Activated effector memory CD4-positive, alpha-beta T cell treated with anti-CD3 and anti-CD28 coated beads, Interleukin-2, amount 50 U/mL, for 16 hours (primary cell): ENCODE results near the gene COQ8B.
A peak's percentile ranks its signal among the peaks of the same experiment; 100 is the strongest.

Experiments used
- DNase-seq: peaks from one replicate; pipeline ENCODE4 v3.0.0-alpha.2; 2020

The COQ8B gene

GRCh38 chr19:40717325-40717879 lies 716 bp upstream of the COQ8B start:
- DNase-seq: no peak

- peak; percentile 87 for DNase-seq
Measured at GRCh38 chr19:40716031-40716481, 630 bp downstream of the COQ8B start.

- peak; percentile 98 for DNase-seq
Measured at GRCh38 chr19:40714441-40715299, 2.0 kb downstream of the COQ8B start.

GRCh38 chr19:40713939-40714338 lies 2.7 kb downstream of the COQ8B start:
- no peak for DNase-seq

GRCh38 chr19:40709817-40710216 lies 6.9 kb downstream of the COQ8B start:
- DNase-seq: no peak

DNA sequence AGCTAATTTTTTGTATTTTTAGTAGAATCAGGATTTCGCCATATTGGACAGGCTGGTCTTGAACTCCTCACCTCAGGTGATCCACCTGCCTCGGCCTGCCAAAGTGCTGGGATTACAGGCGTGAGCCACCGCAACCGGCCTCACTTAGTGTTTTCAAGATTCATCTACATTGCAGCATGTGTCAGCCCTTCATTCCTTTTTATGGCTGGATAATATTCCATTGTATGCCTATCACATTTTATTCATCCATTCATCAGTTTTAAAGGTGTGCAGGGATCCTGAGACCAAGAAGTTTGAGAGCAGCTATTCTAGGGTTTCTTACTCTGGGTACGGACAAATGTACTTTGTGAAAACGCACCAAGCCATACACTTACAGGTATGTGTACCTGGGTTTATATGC lies 9.1 kb downstream of the COQ8B start:
- no peak for DNase-seq

DNA sequence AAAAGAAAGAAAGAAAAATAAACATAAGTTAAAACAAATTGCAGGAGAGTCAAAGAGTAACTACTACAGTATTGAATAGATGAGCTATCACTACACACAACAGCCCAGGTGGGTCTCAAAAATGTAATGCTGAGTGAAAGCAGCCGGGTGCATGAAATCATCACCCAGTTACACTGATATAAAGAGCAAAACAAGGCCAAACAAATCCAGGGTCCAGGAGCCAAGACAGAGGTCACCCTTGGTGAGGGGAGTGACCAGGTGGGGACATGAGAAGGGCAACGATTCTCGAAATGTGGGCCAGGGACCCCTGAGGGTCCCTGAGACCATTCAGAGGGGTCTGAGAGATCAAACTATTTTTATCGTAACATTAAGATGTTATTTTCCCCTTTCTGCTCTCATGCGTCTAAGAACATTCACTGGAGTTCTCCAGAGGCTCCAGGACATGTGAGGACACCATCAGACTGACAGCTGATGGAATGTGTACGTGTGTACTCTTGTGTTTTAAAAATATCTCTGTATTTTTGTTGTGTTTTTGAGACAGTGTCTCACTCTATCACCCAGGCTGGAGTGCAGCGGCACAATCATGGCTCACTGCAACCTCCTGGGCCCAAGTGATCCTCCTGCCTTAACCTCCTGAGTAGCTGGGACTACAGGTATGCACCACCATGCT lies 10.6 kb downstream of the COQ8B start:
- no peak for DNase-seq

DNA sequence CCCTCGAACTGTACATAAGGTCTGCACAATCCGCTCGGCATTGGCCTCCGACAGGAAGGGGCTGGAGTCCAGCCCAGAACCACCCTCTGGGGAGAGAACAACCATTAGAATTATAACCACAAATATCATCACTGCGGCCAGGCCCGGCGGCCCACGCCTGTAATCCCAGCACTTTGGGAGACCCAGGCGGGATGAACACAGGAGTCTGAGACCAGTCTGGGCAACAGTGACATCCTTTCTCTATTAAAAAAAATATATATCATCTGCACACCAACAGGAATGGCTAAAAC lies 11.4 kb downstream of the COQ8B start:
- DNase-seq: no peak

DNA sequence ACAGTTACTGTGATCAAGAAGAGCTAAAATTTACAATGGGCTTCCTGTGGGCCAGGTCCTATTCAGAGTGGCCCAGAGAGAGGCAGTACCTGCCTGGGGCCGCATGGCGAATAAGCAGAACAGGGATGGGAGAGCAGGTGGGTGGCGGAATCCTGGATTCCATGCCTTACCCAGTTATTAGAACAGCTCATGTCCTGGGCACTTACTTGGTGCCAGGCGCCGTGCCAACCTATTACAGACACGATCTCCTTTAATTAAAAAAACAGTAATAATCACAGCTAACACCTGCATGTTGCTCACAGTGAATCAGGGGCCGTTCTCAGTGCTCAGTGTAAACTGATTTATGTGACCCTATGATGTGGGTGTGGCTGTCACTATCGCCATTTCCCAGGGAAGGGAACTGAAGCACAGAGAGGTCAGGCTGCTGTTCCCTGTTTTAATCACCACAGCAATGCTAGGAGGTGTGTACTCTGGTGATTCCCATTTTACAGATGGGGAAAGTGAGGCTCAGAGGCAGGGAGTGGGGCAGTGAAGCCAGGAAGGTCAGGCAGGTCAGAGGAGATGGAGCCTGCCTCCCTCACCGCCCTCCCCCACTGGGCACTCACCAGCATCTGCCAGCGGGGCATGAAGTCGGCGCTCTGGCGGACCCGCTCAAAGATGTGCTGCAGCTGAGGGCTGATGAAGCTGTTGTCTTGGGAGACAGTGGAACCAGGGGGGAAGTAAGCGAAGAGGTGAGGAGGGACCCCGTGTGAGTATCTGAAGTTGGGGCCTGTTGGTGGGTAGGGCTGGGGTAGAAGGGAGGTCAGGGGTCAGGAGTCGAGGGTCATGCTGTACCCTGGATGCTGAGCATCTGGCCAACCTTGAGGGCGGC lies 12.0 kb downstream of the COQ8B start:
- DNase-seq: no peak

DNA sequence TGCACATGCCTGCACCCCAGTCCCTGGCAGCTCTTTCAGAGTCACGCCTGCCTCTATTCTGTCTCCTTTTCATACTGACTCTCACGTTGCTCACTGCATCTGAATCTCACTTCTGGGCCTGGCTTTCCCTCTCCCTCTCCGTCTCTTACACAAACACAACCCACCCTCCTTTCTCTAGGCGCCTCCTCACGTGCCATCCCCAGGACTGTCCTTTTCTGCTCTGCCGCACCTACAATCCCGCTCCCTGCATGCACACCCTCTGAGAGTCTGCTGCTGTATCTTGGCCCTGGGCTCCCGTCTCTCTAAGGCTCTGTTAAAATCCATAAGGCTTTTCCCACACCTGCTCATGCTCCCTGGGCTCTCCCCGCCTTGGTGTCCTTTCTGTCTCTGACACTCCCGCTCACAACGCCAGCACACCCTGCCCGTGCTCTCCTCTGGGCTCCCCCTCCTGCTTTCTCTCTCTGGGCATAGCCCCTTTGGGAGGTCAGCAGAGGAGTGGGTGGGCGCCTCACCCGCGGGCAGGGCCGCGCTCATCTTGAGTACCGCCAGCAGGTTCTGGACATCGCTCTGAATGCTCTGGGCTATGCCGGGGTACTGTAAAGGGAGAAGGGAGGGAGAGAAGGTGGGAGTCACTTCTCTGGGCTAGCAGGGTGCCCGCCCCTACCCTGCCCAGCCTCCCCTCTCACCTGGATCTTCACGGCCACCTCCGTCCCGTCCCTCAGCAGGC lies 13.5 kb downstream of the COQ8B start:
- DNase-seq: no peak

GRCh38 chr19:40702337-40703012 lies 14.2 kb downstream of the COQ8B start:
- DNase-seq: no peak

- no peak for DNase-seq
Measured at GRCh38 chr19:40701758-40702157, 14.9 kb downstream of the COQ8B start.

GRCh38 chr19:40700083-40700482 lies 16.6 kb downstream of the COQ8B start:
- DNase-seq: no peak

- no peak for DNase-seq
Measured at GRCh38 chr19:40697007-40697406, 19.7 kb downstream of the COQ8B start.

DNA sequence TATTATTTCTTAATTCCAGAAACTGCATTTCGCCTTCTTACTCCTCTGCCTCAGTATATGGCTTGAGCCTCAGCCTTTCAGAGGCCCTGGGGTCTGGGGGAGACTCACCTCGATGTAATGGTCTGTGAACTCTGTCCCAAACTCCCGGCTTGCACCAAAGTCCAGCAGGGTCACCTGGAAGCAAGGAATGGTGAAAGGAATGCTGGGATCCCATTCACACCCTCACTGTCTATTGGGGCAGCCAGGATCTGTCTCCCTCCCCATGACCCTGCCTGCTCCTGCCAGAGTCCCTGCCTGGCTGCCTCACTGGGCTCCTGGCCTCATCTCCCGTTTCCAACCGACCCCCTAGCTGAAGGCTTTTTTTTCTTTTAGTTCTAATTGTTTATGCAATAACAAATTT lies 20.8 kb downstream of the COQ8B start:
- DNase-seq: no peak

DNA sequence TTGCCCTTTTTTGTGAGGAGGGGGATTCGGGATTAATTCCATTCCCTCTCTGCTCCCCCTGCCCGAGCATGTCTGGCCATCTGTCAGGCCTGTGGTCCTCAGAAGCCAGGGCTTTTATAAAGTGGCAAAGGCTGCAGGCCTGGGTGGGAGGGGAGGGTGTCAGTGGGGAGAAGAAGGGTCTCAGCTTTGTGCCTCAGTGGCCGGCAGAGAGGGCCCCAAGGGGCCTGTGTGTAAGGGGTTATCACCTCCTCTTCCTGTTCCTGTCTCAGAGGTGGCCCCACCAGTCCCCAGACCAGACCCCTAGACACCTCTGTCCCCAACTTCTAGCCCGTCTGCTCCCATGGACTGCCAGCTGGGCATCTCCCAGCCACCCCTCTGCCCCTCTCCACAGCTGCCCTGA lies 22.8 kb downstream of the COQ8B start:
- DNase-seq: no peak

DNA sequence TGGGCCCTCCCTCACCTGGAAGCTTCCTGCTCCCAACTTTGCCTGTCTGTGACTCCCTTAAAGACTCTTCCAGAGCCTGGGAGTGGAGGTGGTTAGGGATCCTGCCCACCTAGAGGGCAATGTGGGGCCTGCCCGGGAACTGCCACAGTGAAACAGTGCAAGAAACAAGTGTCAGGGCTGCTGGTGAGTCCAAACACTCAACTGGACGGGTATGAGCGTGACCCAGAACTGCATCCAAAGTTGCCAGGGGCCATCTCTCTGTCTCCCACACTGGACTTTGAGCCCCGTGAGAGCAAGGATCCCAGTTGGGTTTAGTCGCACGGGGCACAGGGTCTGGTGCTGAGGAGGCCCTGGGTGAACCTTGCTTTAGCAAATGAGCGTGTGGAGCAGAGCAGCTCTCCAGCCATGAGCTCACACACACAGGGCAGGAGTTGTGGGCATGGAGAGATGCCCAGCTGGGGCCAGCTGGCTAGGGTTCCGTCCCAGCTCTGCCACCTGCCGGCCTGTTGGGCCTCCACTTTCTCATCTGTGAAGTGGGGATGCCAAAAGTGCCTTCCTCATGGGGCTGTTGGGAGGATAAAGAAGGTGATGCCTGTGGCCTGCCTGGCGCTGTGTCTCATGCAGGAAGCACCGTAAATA lies 23.4 kb downstream of the COQ8B start:
- no peak for DNase-seq

GRCh38 chr19:40692212-40692551 lies 24.5 kb downstream of the COQ8B start:
- DNase-seq: no peak

DNA sequence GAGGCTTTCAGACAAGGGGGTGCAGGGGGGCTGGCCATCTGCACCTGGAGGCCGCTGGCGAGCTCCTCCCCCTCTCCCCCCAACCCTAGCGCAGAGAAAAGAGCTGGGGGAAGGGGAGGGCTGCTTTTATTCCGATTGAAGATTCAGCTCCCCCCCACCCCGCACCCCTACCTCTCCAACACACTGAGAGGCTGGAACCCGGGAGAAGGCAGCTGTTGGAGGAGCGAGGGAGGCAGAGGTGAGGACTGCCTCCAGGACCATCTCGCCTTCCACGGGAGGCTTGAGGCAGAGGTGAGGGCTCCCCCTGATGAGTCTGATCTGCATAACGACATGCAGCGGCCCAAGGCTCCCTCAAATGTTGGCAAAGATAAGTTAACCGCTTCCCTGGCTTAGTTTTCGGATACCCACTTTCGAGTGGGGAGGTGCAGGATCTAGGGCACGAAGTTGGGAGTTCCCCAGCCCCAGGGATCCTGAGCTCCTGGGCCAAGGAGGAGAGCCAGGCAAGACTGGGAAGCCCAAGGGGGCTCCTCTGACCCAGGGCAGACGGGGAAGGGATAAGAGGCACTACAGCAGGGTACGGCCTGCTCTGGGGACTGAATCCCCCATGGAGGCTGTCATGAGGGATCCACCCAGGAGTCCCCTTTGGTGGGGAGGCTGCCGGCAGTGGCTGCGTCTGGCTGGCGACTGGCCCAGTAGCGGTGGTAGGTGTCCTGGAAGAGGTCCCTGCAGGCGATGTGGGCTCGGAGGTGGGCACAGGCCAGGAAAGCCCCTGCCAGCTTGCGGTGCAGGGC lies 25.1 kb downstream of the COQ8B start:
- no peak for DNase-seq

GRCh38 chr19:40690693-40691420 lies 25.8 kb downstream of the COQ8B start:
- peak; percentile 95 for DNase-seq
